NCI-H82 (cell line): Measurements from ENCODE around the gene OR6K3.

Source experiments
- DNase-seq: peaks from one replicate; lab custom pipeline; 2025; lab: John Stamatoyannopoulos, UW

OR6K3 gene

GRCh38 chr1:158687037-158687436 lies 33.5 kb downstream of the OR6K3 start:
- no peak for DNase-seq

- DNase-seq, result no peak
Observed at GRCh38 chr1:158686111-158687009, 34.2 kb downstream of the OR6K3 start, which contains the start of gene SPTA1. Gene SPTA1 (minus strand): TSS chr1:158686715. CDS start chr1:158686517, 198 bp downstream.

GRCh38 chr1:158685085-158685484 lies 35.4 kb downstream of the OR6K3 start:
- no peak for DNase-seq

GRCh38 chr1:158681606-158682005 lies 38.9 kb downstream of the OR6K3 start:
- no peak for DNase-seq

GRCh38 chr1:158679289-158679688 lies 41.2 kb downstream of the OR6K3 start:
- no peak for DNase-seq

- DNase-seq, result no peak
Observed at GRCh38 chr1:158675563-158676323, 44.8 kb downstream of the OR6K3 start.

- DNase-seq, result no peak
Observed at GRCh38 chr1:158674302-158674701, 46.2 kb downstream of the OR6K3 start.
